Activated T-cell treated with anti-CD3 and anti-CD28 coated beads, Interleukin-2, amount 50 U/mL, for 24 hours (primary cell): ENCODE results near the gene SNPH.
"Not testable (repeated sequence)": the region's sequence is repeated elsewhere in the genome, so short reads cannot be mapped to it uniquely, and the experiment has no call there.

ENCODE experiments used
- DNase-seq: peaks from one replicate; pipeline ENCODE4 v3.0.0-alpha.2; 2020
- H3K27ac Mint-ChIP-seq: 2 replicates; pipeline ENCODE4 v1.8.0; 2020; ENCODE audit warnings: mild to moderate bottlenecking, mixed read lengths
- H3K27me3 Mint-ChIP-seq: 2 replicates; pipeline ENCODE4 v1.8.0; 2020; ENCODE audit warnings: mixed read lengths
- H3K36me3 Mint-ChIP-seq: 2 replicates; pipeline ENCODE4 v1.8.0; 2020; ENCODE audit warnings: low read depth, mixed read lengths
- H3K4me1 Mint-ChIP-seq: 2 replicates; pipeline ENCODE4 v1.8.0; 2020; ENCODE audit warnings: low read depth, mixed read lengths
- H3K4me3 Mint-ChIP-seq: 2 replicates; pipeline ENCODE4 v1.8.0; 2020; ENCODE audit warnings: mild to moderate bottlenecking, moderate library complexity, mixed read lengths
- H3K9me3 Mint-ChIP-seq: 2 replicates; pipeline ENCODE4 v1.8.0; 2020; ENCODE audit warnings: mixed read lengths

Gene SNPH

GRCh38 chr20:1336699-1337367 is 70.7 kb downstream of the SNPH start:
- Mint-ChIP-seq H3K27me3 (no peaks in the 10 kb centered on the region), H3K9me3 (no peaks in the 10 kb centered on the region), H3K36me3 (peaks cover 32% of the 10 kb centered on the region), H3K4me3 (no peak overlapping the region), H3K27ac (peak overlapping the region; percentile 86), H3K4me1 (peaks cover 36% of the 10 kb centered on the region)
- DNase-seq, result no peak

GRCh38 chr20:1337441-1337840 is 71.3 kb downstream of the SNPH start:
- peaks cover 26% of the 10 kb centered on the region for H3K36me3 Mint-ChIP-seq
- H3K4me1 Mint-ChIP-seq, result peaks cover 33% of the 10 kb centered on the region
- H3K27me3 Mint-ChIP-seq, result no peaks in the 10 kb centered on the region
- H3K27ac Mint-ChIP-seq, result no peak overlapping the region
- H3K9me3 Mint-ChIP-seq, result no peaks in the 10 kb centered on the region
- H3K4me3 Mint-ChIP-seq, result no peak overlapping the region
- no peak for DNase-seq

- peaks cover 19% of the 10 kb centered on the region for H3K36me3 Mint-ChIP-seq
- peaks cover 27% of the 10 kb centered on the region for H3K4me1 Mint-ChIP-seq
- H3K27ac Mint-ChIP-seq, result no peak overlapping the region
- DNase-seq, result no peak
- no peaks in the 10 kb centered on the region for H3K27me3 Mint-ChIP-seq
- H3K9me3 Mint-ChIP-seq, result no peaks in the 10 kb centered on the region
- H3K4me3 Mint-ChIP-seq, result no peak overlapping the region
These were observed 72.0 kb downstream of the SNPH start for GRCh38 chr20:1338096-1338495.

- H3K27me3 Mint-ChIP-seq, result no peaks in the 10 kb centered on the region
- peaks cover 24% of the 10 kb centered on the region for H3K4me1 Mint-ChIP-seq
These were observed 72.7 kb downstream of the SNPH start for GRCh38 chr20:1338801-1339200.

GRCh38 chr20:1341561-1342265 is 75.6 kb downstream of the SNPH start:
- DNase-seq, result no peak
- Mint-ChIP-seq H3K4me1 (peaks cover 27% of the 10 kb centered on the region), H3K36me3 (peaks cover 4% of the 10 kb centered on the region), H3K27me3 (no peaks in the 10 kb centered on the region), H3K4me3 (no peak overlapping the region), H3K9me3 (no peaks in the 10 kb centered on the region), H3K27ac (no peak overlapping the region)

More at GRCh38 chr20:1338801-1339200, 72.7 kb downstream of the SNPH start:
- DNase-seq, result no peak
- H3K9me3 Mint-ChIP-seq, result no peaks in the 10 kb centered on the region
- no peak overlapping the region for H3K27ac Mint-ChIP-seq
- peaks cover 16% of the 10 kb centered on the region for H3K36me3 Mint-ChIP-seq
- H3K4me3 Mint-ChIP-seq, result no peak overlapping the region

- not testable (repeated sequence) for H3K4me3 Mint-ChIP-seq, DNase-seq, H3K27me3 Mint-ChIP-seq
- Mint-ChIP-seq H3K9me3 (peaks cover 12% of the 10 kb centered on the region), H3K4me1 (peaks cover 25% of the 10 kb centered on the region), H3K27ac (peak overlapping the region; percentile 38), H3K36me3 (peaks cover 10% of the 10 kb centered on the region)
These were observed 77.5 kb downstream of the SNPH start for GRCh38 chr20:1343446-1344124.

GRCh38 chr20:1345030-1345755 is 79.1 kb downstream of the SNPH start:
- Mint-ChIP-seq H3K27me3 (no peaks in the 10 kb centered on the region), H3K4me3 (no peak overlapping the region), H3K4me1 (peaks cover 25% of the 10 kb centered on the region), H3K9me3 (peaks cover 12% of the 10 kb centered on the region), H3K36me3 (peaks cover 10% of the 10 kb centered on the region), H3K27ac (no peak overlapping the region)
- no peak for DNase-seq

- H3K27ac Mint-ChIP-seq, result no peak overlapping the region
- peaks cover 28% of the 10 kb centered on the region for H3K4me1 Mint-ChIP-seq
These were observed 79.6 kb downstream of the SNPH start for GRCh38 chr20:1345756-1346093.

GRCh38 chr20:1346315-1346969 is 80.3 kb downstream of the SNPH start:
- no peaks in the 10 kb centered on the region for H3K27me3 Mint-ChIP-seq
- H3K4me3 Mint-ChIP-seq, result no peak overlapping the region
- H3K36me3 Mint-ChIP-seq, result peaks cover 22% of the 10 kb centered on the region
- no peak for DNase-seq
- peaks cover 28% of the 10 kb centered on the region for H3K4me1 Mint-ChIP-seq
- peaks cover 19% of the 10 kb centered on the region for H3K9me3 Mint-ChIP-seq
- no peak overlapping the region for H3K27ac Mint-ChIP-seq

More at GRCh38 chr20:1345756-1346093, 79.6 kb downstream of the SNPH start:
- Mint-ChIP-seq H3K27me3 (no peaks in the 10 kb centered on the region), H3K36me3 (peaks cover 15% of the 10 kb centered on the region), H3K4me3 (no peak overlapping the region), H3K9me3 (peaks cover 17% of the 10 kb centered on the region)
- DNase-seq, result no peak

- no peaks in the 10 kb centered on the region for H3K27me3 Mint-ChIP-seq
- H3K4me1 Mint-ChIP-seq, result peaks cover 29% of the 10 kb centered on the region
- H3K4me3 Mint-ChIP-seq, result no peak overlapping the region
- peaks cover 79% of the 10 kb centered on the region for H3K36me3 Mint-ChIP-seq
- no peak for DNase-seq
- H3K9me3 Mint-ChIP-seq, result peaks cover 10% of the 10 kb centered on the region
- H3K27ac Mint-ChIP-seq, result no peak overlapping the region
These were observed 87.9 kb downstream of the SNPH start for GRCh38 chr20:1353956-1354355.

GRCh38 chr20:1357921-1358671 is 92.0 kb downstream of the SNPH start:
- peaks cover 64% of the 10 kb centered on the region for H3K4me1 Mint-ChIP-seq
- H3K4me3 Mint-ChIP-seq, result peak overlapping the region; percentile 44
- no peaks in the 10 kb centered on the region for H3K27me3 Mint-ChIP-seq

More at GRCh38 chr20:1357921-1358671, 92.0 kb downstream of the SNPH start:
- H3K9me3 Mint-ChIP-seq, result peaks cover 3% of the 10 kb centered on the region
- peak; percentile 42 for DNase-seq
- peak overlapping the region; percentile 89 for H3K27ac Mint-ChIP-seq
- H3K36me3 Mint-ChIP-seq, result peaks cover 93% of the 10 kb centered on the region
